ENCODE data around the gene STIL. TPM values are rescaled to one million over a fixed set of nuclear protein-coding genes. Genes with fewer than 3 reads are reported as not detected.
"Not testable (repeated sequence)": the region's sequence is repeated elsewhere in the genome, so short reads cannot be mapped to it uniquely, and the experiment has no call there.

STIL gene
- 7.1 TPM for polyA plus RNA-seq (2013, experiment 1 of 2; ENCODE audit: insufficient read length)
- 7.2 TPM for polyA plus RNA-seq (2013, experiment 2 of 2; ENCODE audit: insufficient read length)

GRCh38 chr1:47313915-47314664 lies at the start of gene STIL:
TSS of gene STIL (minus strand) at chr1:47314147. CDS start at chr1:47310319, 3,828 bp downstream.
- peak; percentile 99 for DNase-seq

GRCh38 chr1:47362828-47363227 lies 48.9 kb upstream of the STIL start:
- DNase-seq = peak; percentile 11

- DNase-seq = no peak
These were observed 47.4 kb upstream of the STIL start for GRCh38 chr1:47361380-47361779.

- peak; percentile 24 for DNase-seq
These were observed 37.4 kb upstream of the STIL start for GRCh38 chr1:47351305-47351704.

- no peak for DNase-seq
These were observed 34.3 kb upstream of the STIL start for GRCh38 chr1:47348246-47348645.

- DNase-seq = no peak
These were observed 33.8 kb upstream of the STIL start for GRCh38 chr1:47347735-47348134.

- not testable (repeated sequence) for DNase-seq
These were observed 33.0 kb upstream of the STIL start for GRCh38 chr1:47346979-47347378.

GRCh38 chr1:47340227-47340626 lies 26.3 kb upstream of the STIL start:
- DNase-seq = no peak

GRCh38 chr1:47338249-47339077 lies 24.5 kb upstream of the STIL start:
- no peak for DNase-seq

GRCh38 chr1:47337350-47337749 lies 23.4 kb upstream of the STIL start:
- no peak for DNase-seq

- no peak for DNase-seq
These were observed 21.0 kb upstream of the STIL start for GRCh38 chr1:47334765-47335435.

GRCh38 chr1:47333922-47334764 lies 20.2 kb upstream of the STIL start:
- peak; percentile 82 for DNase-seq

GRCh38 chr1:47333578-47333921 lies 19.6 kb upstream of the STIL start, which contains the start of gene CMPK1:
TSS of gene CMPK1 (plus strand) at chr1:47333790. CDS start at chr1:47333946, 156 bp downstream.
- peak; percentile 91 for DNase-seq

GRCh38 chr1:47332779-47333577 lies 19.0 kb upstream of the STIL start:
- no peak for DNase-seq

- no peak for DNase-seq
These were observed 17.9 kb upstream of the STIL start for GRCh38 chr1:47331875-47332274.

- no peak for DNase-seq
These were observed 16.3 kb upstream of the STIL start for GRCh38 chr1:47330212-47330611.

- DNase-seq = no peak
These were observed 15.0 kb upstream of the STIL start for GRCh38 chr1:47328992-47329391.

- no peak for DNase-seq
These were observed 12.3 kb upstream of the STIL start for GRCh38 chr1:47326271-47326670.

GRCh38 chr1:47325528-47325927 lies 11.6 kb upstream of the STIL start:
- DNase-seq = no peak

GRCh38 chr1:47324682-47325081 lies 10.7 kb upstream of the STIL start:
- no peak for DNase-seq

GRCh38 chr1:47323599-47324031 lies 9.7 kb upstream of the STIL start:
- no peak for DNase-seq

All from fibroblast of skin of scalp (primary cell).